GM21367 (cell line): ENCODE data around the gene HES5.

Experiments used
- ATAC-seq: cut with Tn5 transposase; IDR thresholded peaks from one replicate; pipeline ENCODE4 v1.9.1; 2021; ENCODE audit not compliant: unreplicated experiment

HES5 gene

DNA sequence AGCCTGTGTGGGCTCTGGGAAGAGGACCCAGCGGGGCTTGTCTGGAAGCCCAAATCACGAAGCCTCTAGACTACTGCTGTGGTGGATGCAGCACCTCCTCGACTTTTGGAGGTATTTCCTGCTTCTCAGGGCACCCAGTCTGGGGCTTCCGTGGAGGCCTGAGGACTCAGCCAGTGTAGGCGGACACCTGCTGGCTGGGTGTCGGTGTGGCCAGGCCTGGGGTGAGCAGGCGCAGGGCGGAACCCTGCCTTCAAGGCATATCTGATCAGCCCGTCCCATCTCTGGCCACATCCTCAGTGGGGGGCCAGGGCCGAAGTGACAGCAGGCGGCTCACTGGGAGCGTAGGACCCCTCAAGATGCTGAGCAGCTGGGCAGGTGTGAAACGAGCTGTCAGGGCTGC lies 47.0 kb downstream of the HES5 start:
- ATAC-seq, result no peak

DNA sequence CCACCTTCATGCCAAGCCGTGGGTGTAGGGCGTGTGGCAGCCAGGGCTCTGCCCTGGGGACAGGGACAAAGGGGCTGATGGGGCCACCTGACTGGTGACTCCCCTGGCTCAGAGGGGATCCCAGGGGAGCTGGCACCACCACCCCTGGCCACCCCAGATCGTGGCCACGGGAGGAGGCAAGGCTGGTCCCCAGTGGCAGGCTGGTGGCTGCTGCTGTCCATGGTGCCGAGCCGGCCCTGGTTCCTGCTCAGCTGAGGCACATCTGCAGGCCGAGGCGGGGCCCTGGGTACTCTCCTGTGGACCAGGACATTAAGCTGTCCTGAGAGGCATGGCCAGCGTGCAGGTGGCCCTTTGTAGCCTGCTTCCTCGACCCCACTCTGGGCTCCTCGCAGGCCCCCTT lies 47.5 kb downstream of the HES5 start:
- ATAC-seq, result no peak

DNA sequence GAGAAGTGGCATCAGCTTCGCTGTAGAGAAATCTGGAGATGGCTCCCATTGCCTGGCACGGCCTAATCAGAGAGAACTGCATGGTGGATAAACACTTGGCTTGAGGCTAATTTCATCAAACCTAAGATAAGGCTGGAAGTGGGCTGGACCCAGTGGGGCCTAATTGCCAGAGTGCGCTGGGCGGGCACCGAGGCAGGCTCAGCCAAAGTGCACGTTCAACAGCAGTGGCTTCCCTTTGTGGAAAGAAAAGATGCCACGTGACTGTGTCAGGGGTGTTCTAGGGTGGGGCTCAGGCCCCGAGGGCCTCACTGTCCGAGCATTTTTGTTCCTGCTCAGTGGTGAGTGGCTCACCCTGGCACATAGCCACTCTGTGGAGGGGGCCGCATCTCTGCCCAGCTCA lies 48.2 kb downstream of the HES5 start:
- no peak for ATAC-seq

DNA sequence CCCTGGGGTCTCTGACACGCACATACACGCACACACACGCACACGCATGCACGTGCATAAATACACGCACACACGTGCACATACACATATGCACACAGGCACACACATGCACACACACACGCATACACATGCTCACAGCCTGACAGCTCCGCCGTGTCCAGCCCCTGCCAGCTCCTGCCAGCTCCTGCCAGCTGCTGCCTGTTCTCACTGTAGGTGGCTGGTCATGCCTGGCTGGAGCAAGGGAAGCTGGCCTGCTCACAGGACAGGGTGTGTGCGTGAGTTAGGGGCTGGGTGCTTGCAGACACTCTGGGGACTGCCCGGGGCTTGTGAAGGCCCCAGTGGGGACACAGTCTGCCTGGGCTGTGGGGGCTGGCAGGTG lies 49.1 kb downstream of the HES5 start:
- ATAC-seq, result no peak

DNA sequence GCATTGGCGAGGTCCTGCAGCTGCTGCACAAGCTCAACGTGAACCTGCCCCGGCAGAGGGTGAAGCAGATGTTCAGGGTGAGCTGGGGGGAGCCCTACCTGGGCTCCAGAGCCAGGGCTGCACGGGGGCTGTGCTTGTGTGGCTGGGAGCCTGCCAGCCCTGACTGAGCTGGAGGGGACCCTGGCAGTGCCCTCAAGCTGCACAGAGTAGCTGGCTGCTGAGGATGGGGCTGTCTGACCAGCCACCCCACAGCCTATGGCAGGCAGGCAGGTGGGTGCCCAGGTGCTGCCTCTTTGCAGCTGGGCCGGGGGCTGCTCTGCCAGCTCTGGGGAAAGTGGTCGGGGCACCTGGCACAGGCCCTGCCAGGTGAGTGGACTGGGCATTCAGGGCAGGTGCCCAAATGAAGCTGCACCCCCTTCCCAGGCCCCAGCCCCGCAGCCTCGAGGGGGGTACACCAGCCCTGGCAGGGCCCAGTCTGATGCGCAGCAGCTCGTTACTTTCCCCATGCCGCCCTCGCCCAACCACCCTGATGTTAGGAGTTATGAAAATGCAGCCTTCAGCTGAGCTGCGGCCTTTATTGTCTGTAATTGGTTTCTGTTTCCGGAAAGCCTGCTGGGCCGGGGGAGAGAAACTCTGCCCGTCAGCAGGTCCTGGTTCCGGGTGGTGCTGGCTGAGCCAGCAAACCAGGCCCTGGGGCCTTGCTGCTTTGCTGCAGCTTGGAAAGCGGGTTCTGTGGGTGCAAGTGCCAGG lies 49.7 kb downstream of the HES5 start:
- no peak for ATAC-seq

DNA sequence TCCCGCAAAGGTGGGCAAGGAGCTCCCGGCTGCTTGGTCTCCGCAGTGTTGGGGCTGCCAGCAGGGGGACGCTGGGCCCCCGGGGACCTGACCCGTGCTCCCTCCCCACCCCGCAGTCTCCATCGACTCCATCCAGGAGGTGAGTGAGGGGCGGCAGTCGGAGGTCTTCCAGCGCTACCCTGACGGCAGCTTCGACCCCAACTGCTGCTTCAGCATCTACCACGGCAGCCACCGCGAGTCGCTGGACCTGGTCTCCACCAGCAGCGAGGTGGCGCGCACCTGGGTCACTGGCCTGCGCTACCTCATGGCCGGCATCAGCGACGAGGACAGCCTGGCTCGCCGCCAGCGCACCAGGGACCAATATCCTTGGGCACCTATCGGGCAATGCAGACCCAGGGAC lies 50.4 kb downstream of the HES5 start:
- no peak for ATAC-seq

DNA sequence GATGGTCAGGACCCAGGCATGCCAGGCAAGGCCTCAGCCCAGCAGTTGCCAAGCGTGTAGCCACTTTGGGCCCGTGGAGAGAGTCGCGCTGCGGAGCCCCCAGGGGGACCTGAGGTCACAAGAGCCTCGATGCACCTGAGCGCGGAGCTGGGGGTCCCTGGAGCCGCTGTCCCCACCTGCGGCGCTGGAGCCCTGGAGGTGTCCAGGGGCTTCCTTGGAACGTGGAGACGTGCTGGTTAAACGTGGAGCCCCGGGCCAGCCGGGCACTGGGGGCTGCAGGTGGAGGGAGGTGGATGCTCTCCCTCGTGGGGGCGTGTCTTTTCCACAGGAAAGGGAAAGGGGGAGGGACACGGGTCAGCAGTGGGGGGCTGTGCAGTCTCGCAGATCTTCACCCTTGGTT lies 50.9 kb downstream of the HES5 start:
- ATAC-seq, result no peak
